HUES48 (cell line): ENCODE results near the gene FRMPD3.

Experiments
- H3K27ac ChIP-seq: one replicate; pipeline ENCODE4 v1.7.0; 2013; ENCODE audit warnings: low read depth, low read length, inconsistent platforms
- H3K27me3 ChIP-seq: 2 replicates; pipeline ENCODE4 v1.6.1; 2013; ENCODE audit warnings: mild to moderate bottlenecking, low read length; ENCODE audit not compliant: control insufficient read depth, insufficient read depth
- H3K36me3 ChIP-seq: 2 replicates; pipeline ENCODE4 v1.6.1; 2013; ENCODE audit warnings: low read length; ENCODE audit not compliant: control insufficient read depth, insufficient read depth
- H3K4me1 ChIP-seq: 2 replicates; pipeline ENCODE4 v1.6.1; 2013; ENCODE audit warnings: mild to moderate bottlenecking, low read length; ENCODE audit not compliant: control insufficient read depth, insufficient read depth
- H3K4me3 ChIP-seq: 2 replicates; pipeline ENCODE4 v1.5.1; 2013; ENCODE audit warnings: mild to moderate bottlenecking, low read depth, low read length
- H3K9ac ChIP-seq: 2 replicates; pipeline ENCODE4 v1.6.1; 2013; ENCODE audit warnings: mild to moderate bottlenecking, low read depth, low read length, moderate library complexity
- H3K9me3 ChIP-seq: 2 replicates; pipeline ENCODE4 v1.6.1; 2013; ENCODE audit warnings: low read length; ENCODE audit not compliant: control insufficient read depth, insufficient read depth

Gene FRMPD3

GRCh38 chrX:107480272-107480671 lies 30.8 kb downstream of the FRMPD3 start:
- no peaks in the 10 kb centered on the region for H3K9me3 ChIP-seq
- H3K4me1 ChIP-seq: peaks cover 19% of the 10 kb centered on the region
- no peak overlapping the region for H3K9ac ChIP-seq
- H3K36me3 ChIP-seq: no peaks in the 10 kb centered on the region
- H3K4me3 ChIP-seq: no peak overlapping the region
- H3K27ac ChIP-seq: no peak overlapping the region
- peaks cover 8% of the 10 kb centered on the region for H3K27me3 ChIP-seq

- H3K9ac ChIP-seq: no peak overlapping the region
- peaks cover 19% of the 10 kb centered on the region for H3K4me1 ChIP-seq
- no peaks in the 10 kb centered on the region for H3K9me3 ChIP-seq
- H3K4me3 ChIP-seq: no peak overlapping the region
- H3K27ac ChIP-seq: no peak overlapping the region
- H3K36me3 ChIP-seq: no peaks in the 10 kb centered on the region
- peaks cover 15% of the 10 kb centered on the region for H3K27me3 ChIP-seq
Observed at GRCh38 chrX:107482046-107482445, 32.6 kb downstream of the FRMPD3 start.

- H3K27me3 ChIP-seq: peaks cover 15% of the 10 kb centered on the region
- no peaks in the 10 kb centered on the region for H3K36me3 ChIP-seq
- H3K4me3 ChIP-seq: no peak overlapping the region
Observed at GRCh38 chrX:107484002-107484726, 34.7 kb downstream of the FRMPD3 start.

GRCh38 chrX:107485013-107485412 lies 35.6 kb downstream of the FRMPD3 start:
- Histone ChIP-seq H3K27me3 (peaks cover 15% of the 10 kb centered on the region), H3K9ac (no peak overlapping the region), H3K36me3 (no peaks in the 10 kb centered on the region), H3K4me3 (no peak overlapping the region), H3K4me1 (peaks cover 12% of the 10 kb centered on the region), H3K9me3 (no peaks in the 10 kb centered on the region), H3K27ac (no peak overlapping the region)

More at GRCh38 chrX:107484002-107484726, 34.7 kb downstream of the FRMPD3 start:
- H3K4me1 ChIP-seq: peaks cover 12% of the 10 kb centered on the region
- H3K9ac ChIP-seq: no peak overlapping the region
- H3K27ac ChIP-seq: no peak overlapping the region
- no peaks in the 10 kb centered on the region for H3K9me3 ChIP-seq

GRCh38 chrX:107493141-107493540 lies 43.7 kb downstream of the FRMPD3 start:
- no peak overlapping the region for H3K27ac ChIP-seq

GRCh38 chrX:107496786-107497185 lies 47.3 kb downstream of the FRMPD3 start:
- no peak overlapping the region for H3K4me3 ChIP-seq

More at GRCh38 chrX:107493141-107493540, 43.7 kb downstream of the FRMPD3 start:
- Histone ChIP-seq H3K4me3 (no peak overlapping the region), H3K9me3 (no peaks in the 10 kb centered on the region), H3K4me1 (no peaks in the 10 kb centered on the region), H3K9ac (no peak overlapping the region), H3K36me3 (no peaks in the 10 kb centered on the region), H3K27me3 (peaks cover 18% of the 10 kb centered on the region)

More at GRCh38 chrX:107496786-107497185, 47.3 kb downstream of the FRMPD3 start:
- H3K9me3 ChIP-seq: no peaks in the 10 kb centered on the region
- no peak overlapping the region for H3K9ac ChIP-seq
- peaks cover 21% of the 10 kb centered on the region for H3K27me3 ChIP-seq
- no peak overlapping the region for H3K27ac ChIP-seq
- H3K4me1 ChIP-seq: peaks cover 3% of the 10 kb centered on the region
- no peaks in the 10 kb centered on the region for H3K36me3 ChIP-seq
